Left lung (tissue), 10 donors: ENCODE measurements around the gene PCDH7. TPM values are rescaled to one million over a fixed set of nuclear protein-coding genes. Genes with fewer than 3 reads are reported as not detected.

Source experiments
- ATAC-seq: fragments of 200-7000 bp; cut with Tn5 transposase; one replicate; pipeline ENCODE4 v1.9.1; 2020; ENCODE audit warnings: moderate library complexity
- DNase-seq, 4 donors: peaks; one replicate each; pipeline ENCODE4 v3.0.0-alpha.2; 2013 to 2020
- H3K27ac ChIP-seq, 2 donors: fragments of 200-600 bp; sonication (generic) in 1 of 2; one replicate each; pipeline versions ENCODE4 v1.5.0 to v1.8.0; 2020 to 2021
- H3K27me3 ChIP-seq, 2 donors: fragments of 200-600 bp; sonication (generic) in 1 of 2; one replicate each; pipeline versions ENCODE4 v1.5.0 to v1.8.0; 2020 to 2021
- H3K36me3 ChIP-seq, 2 donors: fragments of 200-600 bp; sonication (generic) in 1 of 2; one replicate each; pipeline versions ENCODE4 v1.5.0 to v1.8.0; 2020 to 2021
- H3K4me1 ChIP-seq, 2 donors: fragments of 200-600 bp; one replicate each; pipeline ENCODE4 v1.8.0; 2021
- H3K4me3 ChIP-seq, 2 donors: fragments of 200-600 bp; sonication (generic) in 1 of 2; one replicate each; pipeline versions ENCODE4 v1.5.0 to v1.8.0; 2020 to 2021; ENCODE audit warnings: mild to moderate bottlenecking in 1 of 2
- H3K9me3 ChIP-seq, 2 donors: fragments of 200-600 bp; sonication (generic) in 1 of 2; one replicate each; pipeline versions ENCODE4 v1.5.0 to v1.8.0; 2020 to 2021
- intact Hi-C, 2 donors: fragments of 100-400 bp; cut with DNase I; formaldehyde crosslinking; loops; one replicate each; pipeline versions ENCODE4 v1.11.2 to v1.14.2; 2022
- polyA plus RNA-seq, 6 donors: library from polyadenylated mRNA; unstranded; fragments of 120-200 nt; gene quantifications; one replicate each; pipeline ENCODE4 v1.2.1, GENCODE V29; 2013; ENCODE audit not compliant: insufficient read length in 6 of 6
- total RNA-seq, 2 donors: library from RNA; stranded (reverse); fragmentation: NEBNext Ultra II Directional; extraction: Animal tissue kit (Norgen Biotek cat#: 25700); gene quantifications; one replicate each; pipeline ENCODE4 v1.2.1, GENCODE V29; 2021
- TF ChIP-seq, protein P1 (sequence below), 2 donors: fragments of 200-600 bp; sonication (generic) in 1 of 2; IDR thresholded peaks; one replicate each; pipeline versions ENCODE4 v1.5.0 to v1.8.0; 2021; ENCODE audit warnings: antibody characterized with exemption in 2 of 2
- donor health status: DM: no; HTN: yes; CAD: no.
- donor health status: DM: no; HTN: no; CAD: no.

PCDH7 gene
- total and polyA plus RNA-seq, 8 donors: 6.8 to 53.9 (median 35.7) TPM

DNA sequence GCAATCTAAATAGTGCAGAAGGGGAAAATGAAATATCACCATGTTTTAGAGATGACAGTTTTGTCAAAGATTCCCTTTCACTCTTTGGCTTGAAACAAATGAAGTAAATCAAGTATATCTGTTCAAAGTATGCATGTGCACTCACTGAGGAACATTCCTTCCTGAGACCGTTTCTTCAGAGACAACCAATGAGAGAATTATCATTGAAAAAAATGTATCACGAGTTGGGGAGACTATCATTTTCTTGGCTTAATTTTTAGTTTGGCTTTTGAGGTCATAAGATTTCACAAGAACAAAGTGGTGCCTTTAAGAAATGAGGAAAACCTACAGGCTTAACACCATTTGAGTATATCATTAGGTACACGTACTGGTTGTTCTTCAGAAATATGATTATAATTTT, 56.3 kb downstream of the PCDH7 start:
- H3K4me1 ChIP-seq: no peaks in the 10 kb centered on the region
- H3K27me3 ChIP-seq: no peaks in the 10 kb centered on the region
- no peaks in the 10 kb centered on the region for H3K36me3 ChIP-seq
- H3K27ac ChIP-seq: no peak overlapping the region
- no peak overlapping the region for H3K4me3 ChIP-seq
- intact Hi-C loops: no loop called here
- no peaks in the 10 kb centered on the region for H3K9me3 ChIP-seq
- ATAC-seq: no peak
- TF ChIP-seq, protein P1, sequence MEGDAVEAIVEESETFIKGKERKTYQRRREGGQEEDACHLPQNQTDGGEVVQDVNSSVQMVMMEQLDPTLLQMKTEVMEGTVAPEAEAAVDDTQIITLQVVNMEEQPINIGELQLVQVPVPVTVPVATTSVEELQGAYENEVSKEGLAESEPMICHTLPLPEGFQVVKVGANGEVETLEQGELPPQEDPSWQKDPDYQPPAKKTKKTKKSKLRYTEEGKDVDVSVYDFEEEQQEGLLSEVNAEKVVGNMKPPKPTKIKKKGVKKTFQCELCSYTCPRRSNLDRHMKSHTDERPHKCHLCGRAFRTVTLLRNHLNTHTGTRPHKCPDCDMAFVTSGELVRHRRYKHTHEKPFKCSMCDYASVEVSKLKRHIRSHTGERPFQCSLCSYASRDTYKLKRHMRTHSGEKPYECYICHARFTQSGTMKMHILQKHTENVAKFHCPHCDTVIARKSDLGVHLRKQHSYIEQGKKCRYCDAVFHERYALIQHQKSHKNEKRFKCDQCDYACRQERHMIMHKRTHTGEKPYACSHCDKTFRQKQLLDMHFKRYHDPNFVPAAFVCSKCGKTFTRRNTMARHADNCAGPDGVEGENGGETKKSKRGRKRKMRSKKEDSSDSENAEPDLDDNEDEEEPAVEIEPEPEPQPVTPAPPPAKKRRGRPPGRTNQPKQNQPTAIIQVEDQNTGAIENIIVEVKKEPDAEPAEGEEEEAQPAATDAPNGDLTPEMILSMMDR (IDR thresholded peaks at IDR 0.05): no peak
- no peak for DNase-seq

DNA sequence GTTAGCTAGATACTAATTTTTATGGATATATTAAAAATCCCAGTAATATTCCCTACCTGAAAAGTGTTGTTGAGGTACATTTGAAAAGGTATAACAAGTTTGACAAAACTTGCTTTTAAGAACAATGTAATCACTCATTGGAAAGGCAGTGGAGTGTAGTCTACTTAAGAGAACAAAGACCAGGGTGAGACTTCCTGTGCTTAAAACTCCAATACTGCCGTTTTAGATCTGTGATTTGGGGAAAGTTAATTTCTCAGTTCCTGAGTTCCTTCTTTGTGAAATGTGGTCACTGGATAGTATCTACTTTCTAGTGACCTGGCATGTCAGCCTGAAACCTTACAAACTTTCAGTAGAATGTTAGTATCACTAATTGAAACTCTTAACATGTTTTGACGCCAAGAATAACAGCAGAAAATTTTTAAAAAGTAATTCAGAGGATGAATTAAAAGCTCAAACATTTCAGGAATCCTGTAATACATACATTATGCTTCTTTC, 56.8 kb downstream of the PCDH7 start:
- DNase-seq: no peak
- intact Hi-C loops: no loop called here
- TF ChIP-seq, protein P1 (IDR thresholded peaks at IDR 0.05): no peak

More for the DNA sequence above, 56.8 kb downstream of the PCDH7 start:
- no peaks in the 10 kb centered on the region for H3K27me3 ChIP-seq
- H3K36me3 ChIP-seq: no peaks in the 10 kb centered on the region
- H3K27ac ChIP-seq: no peak overlapping the region
- no peak overlapping the region for H3K4me3 ChIP-seq
- H3K9me3 ChIP-seq: no peaks in the 10 kb centered on the region
- H3K4me1 ChIP-seq: no peaks in the 10 kb centered on the region
- no peak for ATAC-seq
